HG02973 (cell line): Measurements from ENCODE around the gene URB1.
"Not testable (repeated sequence)": the region's sequence is repeated elsewhere in the genome, so short reads cannot be mapped to it uniquely, and the experiment has no call there.

Experiments used
- ATAC-seq: cut with Tn5 transposase; IDR thresholded peaks from one replicate; pipeline ENCODE4 v1.9.1; 2021; ENCODE audit warnings: moderate library complexity; ENCODE audit not compliant: unreplicated experiment

URB1 gene

DNA sequence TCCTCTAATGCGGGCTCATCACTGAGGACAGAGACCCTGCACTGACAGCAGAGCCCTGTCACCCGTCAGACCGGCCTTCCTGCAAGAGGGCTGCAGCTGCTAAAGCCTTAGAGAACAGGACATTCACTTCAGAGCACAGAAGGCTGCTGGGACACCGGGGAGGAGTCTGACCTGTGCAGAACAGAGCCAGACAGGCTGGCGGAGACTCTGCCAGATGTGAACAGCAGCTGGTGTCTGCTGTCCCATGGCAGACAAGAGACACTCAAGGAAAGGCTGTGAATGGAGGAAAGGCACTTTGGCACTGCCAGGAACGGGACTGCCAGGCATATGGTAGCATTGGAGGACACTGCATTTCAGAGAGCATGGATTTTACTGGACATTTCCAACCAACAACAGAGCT is 72.8 kb downstream of the URB1 start:
- no peak for ATAC-seq

DNA sequence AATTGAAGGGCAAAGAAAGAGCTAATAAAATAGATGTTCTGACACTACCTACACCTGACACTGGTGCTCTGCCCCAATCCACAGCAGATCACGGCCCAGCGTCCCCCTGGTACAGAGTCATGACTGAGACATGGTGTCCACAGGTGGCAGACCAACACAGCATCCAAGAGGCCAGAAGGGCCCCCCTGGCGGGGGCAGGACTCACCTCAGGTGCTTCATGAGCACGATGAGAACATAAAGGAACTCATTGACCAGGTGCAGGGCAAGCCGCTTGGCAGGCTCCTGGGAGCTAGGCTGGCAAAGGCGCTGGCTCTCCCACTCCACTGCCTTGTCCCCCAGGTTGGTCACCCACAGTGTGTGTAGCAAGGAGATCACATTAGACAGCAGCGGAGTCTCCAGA is 73.8 kb downstream of the URB1 start:
- no peak for ATAC-seq

DNA sequence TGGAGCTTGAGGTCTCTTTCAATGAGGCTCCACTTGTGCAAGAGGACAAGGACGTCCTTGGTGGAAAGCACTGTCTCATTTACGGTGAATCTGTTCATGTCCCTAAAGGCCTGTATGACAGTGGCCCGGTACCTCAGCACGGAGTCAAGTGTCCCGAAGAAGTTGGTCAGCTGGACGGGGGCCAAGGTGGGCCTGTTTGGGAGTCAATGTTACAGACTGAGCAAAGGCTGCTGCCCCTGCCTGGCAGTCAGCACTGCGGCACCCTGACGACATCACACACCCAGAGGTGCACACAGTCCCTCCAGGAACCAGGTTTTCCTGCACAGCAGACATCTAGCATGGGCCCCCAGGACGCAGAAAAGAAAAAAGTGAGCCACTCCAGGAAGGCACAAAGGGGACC is 75.1 kb downstream of the URB1 start:
- ATAC-seq = no peak

DNA sequence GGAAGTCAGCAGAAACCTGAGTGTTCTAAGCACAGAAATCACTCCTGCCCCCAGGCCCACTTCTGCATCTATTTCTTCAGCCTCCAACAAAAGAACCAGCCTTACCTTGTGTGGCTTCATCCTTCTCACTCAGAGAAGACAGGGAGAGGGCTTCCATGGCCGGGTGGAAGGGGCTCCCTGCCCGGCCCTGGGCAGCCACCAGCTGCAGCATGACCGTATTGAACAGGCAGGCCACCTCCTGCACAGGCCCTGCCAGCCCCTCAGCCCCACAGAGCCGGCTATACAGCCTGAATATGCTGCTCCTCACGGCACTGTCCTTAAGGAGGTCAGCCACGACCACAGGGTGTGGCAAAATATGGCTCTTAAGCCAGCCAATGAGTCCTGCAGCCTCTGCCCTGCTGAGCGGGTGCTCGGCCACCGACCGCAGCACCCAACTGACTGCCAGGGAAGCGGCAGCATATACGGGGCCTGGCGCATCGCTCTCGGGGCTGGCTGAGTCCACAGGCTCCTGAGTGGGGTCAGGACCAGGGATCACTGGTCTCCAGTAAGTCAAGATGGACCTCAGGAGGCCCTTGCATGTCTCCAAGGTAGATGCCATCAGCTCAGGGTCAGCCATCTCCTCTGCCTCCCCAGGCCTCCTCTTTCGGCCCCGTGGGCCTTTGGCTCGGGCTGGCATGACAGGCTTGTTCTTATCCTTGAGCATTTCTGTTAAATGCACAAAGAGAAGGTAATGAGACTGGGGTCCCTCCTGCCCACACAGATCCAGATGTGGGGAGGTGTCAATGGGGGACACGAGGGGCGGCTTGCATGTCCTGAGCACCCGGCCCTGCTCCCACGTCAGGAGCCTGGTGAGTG is 76.2 kb downstream of the URB1 start:
- no peak for ATAC-seq

DNA sequence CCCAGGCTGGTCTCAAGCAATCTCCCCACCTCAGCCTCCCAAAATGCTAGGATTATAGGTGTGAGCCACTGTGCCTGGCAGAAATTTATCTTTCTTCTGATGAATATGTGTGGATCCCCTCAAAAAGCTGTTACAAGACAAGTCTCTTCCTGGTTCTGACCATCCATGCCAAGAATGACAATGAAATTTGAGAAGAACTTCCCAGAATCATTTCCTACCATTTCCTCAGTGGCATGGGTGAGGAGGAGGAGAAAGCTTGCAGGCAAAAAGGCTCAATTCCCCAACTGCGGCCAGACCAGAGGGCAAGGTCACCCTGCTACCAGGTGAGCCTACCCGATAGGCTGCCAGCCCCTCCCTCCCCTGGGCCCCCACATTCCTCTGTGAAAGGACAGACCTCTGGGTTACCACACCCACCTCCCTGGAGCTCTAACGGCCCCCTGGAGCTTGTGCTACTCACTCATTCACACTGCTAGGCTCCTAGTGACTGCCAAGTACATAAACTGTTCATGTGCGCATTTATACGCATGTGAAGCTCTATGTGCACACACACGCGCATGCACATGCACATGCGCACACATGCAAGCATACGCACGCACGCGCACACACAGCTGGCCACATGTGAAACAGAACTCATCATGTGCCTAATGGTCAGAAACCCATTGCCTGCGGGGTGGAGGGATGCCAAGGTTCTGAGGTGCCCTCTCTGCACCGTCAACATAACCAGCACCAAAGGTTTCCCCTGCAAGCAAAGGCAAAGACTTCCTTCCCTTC is 77.1 kb downstream of the URB1 start:
- ATAC-seq = no peak

DNA sequence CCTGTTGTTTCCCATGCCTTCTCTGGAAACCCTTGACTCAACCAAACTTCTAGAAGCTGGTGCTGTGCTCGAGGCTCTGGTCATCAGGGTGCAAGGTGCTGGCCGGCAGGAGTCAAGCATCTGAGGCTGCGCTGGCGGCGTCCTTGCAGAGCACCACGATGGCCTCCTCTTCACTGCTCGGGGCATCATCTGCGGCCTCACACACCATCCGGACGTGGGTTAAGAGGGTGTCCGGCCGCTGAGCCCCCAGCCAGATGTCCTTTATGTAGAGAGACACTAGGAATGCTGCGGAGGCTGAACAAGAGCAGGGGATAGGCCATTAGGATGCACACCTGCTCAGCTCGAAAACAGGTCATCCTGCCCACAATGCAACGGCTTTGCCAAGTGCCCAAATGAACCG is 78.0 kb downstream of the URB1 start:
- ATAC-seq = no peak

DNA sequence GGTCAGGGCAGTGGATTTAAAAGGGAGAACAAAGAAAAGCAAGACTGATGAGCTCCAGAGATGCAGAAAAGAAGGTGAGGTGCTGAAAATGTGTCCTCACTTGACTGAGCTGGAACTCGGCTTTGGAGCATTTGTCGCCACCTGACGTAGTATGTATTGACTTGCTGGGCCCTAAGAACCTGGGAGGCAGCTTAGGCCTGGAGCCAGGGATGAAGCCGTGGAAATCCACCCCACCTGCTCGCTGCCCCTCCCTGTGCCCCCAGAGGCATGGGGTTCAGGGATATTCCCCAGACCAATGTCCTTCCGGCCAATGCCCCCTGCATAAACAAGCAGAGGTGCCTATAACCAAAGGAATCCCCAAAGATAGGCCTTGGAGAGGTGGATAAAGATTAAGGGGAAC is 79.8 kb downstream of the URB1 start:
- no peak for ATAC-seq

DNA sequence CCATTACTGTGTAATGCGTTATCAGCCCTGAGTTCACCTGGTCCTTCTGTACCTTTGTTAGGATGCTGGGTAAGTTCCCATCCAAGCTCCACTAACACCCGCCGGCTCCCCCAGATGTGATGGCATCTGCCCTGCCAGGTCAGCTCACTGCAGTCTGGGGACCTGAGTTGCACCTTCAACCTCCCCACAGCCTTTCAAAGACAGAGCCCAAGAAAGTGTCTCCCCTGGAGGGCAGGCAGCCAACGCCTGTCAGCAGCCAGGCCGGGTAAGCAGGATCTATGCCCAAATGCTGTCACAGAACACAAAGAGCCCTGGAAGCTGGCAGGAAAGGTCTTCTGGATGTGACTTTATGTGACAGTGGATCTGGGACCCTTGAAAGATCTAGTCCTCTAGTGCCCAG is 80.5 kb downstream of the URB1 start:
- no peak for ATAC-seq

DNA sequence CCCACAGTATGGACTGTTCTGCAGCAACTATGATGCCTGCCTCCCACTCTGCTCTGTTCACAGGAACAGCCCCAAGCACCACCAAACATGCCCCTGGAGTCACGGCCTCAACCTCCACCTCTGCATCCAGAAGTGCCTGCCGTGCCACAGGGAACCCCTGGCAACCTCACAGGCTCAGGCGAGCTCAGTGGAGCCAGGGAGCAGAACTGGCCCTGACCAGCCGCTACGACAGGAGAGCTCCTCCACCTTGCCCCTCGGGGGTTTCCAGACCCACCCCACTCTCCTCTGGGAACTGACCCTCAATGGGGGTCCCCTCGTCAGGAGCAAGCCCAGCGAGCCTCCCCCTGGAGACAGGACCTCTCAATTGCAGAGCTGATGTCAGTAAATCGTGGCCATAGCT is 81.2 kb downstream of the URB1 start:
- no peak for ATAC-seq

DNA sequence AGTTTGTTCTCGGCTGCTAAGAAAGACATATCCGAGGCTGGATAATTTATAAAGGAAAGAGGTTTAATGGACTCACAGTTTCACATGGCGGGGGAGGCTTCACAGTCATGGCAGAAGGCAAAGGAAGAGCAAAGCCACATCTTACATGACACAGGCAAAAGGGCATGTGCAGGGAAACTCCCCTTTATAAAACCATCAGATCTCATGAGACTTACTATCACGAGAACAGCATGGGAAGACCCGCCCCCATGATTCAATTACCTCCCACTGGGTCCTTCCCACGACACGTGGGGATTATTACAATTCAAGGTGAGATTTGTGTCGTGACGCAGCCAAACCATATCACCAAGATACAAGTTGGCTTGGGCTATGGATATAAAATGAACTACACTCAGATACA is 81.8 kb downstream of the URB1 start:
- not testable (repeated sequence) for ATAC-seq

DNA sequence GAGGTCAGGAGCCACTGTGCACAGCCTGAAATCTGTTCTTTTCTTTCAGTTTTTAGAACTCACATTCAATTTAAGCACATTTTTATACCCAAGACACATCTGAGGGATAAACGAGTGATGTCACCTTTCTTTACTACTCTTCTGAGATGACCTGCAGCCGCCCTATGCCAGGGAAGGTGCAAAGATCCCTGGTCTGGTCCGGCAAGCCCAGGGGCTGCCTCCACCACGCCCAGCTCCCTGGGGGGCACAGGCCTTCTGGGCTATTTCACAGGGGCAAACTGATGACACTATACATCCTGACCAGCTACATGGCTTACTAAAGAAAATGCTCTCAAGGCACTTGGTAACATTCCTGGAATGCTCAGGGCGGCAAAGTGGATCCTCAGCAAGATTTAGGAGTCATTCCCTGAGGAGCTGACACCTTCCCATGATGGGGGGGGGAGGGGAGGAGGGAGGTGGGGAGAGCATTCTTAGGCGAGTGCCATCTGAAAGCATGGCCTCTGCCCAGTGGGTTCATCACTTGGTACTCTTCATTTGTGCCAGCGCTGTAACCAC is 82.8 kb downstream of the URB1 start:
- no peak for ATAC-seq

DNA sequence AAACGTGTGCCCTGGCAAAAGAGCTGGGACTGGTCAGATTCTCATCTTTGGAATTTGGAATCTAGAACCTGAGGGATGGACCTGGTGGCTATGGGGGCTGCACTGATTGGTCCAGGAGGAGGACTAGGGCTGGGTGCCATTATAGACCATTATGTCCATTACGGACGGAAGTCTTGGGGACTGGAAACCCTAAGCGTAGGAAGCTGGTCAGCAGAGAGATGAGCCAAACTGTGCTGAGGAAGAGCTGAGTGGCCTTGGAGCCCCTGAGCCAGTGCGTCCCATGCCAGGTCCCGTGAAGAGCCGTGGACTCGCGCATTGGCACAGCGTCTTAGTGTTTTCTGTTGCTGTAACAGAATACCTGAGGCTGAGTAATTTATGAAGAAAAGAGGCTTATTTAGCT is 84.1 kb downstream of the URB1 start:
- no peak for ATAC-seq

DNA sequence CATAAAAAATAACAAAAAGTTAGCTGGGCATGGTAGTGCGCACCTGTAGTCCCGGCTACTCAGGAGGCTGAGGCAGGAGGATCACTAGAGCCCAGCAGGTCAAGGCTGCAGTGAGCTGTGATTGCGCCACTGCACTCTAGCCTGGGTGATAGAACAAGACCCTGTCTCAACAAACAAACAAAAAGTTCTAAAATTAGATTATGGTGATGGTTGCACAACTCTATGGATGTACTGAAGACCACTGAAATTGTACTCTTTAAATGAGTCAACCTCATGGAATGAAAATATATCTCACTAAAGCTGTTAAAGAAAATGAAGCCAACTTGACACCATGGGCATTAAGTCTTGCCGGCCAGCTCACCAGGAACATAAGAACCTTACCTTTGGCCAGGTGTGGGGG is 85.1 kb downstream of the URB1 start:
- ATAC-seq = no peak

DNA sequence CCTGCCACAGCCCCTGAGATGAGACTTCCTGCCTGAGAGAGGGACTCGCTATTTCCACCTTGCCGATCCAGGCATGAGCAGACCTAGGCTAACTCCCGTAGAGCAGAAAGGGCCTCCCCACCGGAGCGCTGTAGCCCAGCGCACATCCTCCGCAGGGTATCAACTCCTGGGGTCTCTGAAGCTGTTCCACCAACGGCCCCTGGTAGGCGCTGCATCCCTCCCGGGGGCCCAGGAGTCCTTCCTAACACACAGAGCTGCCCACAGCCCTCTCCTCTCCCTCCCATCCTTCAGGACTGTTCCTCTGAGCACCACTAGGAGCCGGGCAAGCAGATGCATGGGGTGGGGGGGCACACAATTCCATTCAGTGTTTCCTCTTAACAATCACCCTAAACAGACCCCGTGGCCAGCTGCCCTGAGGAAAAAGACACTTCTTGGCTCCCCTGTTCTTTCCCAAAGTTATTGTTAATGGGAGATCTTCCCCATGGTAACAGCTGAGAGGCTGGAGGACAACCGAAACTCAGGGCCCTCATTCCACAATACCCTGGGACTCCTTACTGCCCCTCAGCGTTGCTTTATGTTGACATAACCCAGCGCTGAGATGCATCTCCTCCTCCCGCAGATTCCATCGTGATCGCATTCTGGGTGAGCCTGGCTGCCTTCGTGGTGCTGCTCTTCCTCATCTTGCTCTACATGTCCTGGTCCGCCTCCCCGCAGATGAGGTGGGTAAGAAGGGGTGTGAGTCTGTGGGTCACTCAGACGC is 86.6 kb downstream of the URB1 start:
- ATAC-seq = no peak

DNA sequence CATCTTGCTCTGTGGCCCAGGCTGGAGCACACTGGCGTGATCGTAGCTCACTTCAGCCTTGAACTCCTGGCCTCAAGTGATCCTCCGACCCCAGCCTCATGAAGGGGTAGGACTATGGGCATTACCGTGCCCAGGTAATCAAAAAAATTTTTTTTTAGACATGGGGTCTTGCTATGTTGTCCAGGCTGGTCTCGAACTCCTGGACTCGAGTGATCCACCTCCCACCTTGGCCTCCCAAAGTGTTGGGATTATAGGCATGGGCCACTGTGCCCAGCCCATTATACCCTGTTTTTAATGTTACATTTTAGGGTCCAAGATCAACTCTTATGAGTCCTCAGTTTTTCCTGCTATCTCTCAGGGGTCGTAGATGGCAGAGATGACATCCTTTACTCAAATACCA is 87.8 kb downstream of the URB1 start:
- no peak for ATAC-seq

DNA sequence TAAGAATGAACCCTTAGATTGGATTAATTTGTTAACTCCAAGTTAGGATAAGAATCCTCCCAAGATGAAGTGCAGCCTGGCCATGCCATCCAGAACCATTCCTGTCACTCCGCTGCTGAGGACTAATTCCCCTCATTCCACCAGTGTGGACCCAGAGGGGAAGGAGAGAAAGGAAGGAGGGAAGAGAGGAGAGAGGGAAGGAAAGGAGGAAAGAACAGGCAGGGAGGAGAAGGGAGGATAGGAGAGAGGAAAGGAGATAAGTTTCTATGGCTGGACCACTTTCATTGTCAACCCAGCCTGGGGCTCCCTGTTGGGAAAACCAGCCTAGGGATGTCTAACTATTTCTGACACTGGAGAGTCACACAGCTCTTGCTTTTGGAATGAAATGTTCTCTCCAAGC is 89.4 kb downstream of the URB1 start:
- no peak for ATAC-seq

DNA sequence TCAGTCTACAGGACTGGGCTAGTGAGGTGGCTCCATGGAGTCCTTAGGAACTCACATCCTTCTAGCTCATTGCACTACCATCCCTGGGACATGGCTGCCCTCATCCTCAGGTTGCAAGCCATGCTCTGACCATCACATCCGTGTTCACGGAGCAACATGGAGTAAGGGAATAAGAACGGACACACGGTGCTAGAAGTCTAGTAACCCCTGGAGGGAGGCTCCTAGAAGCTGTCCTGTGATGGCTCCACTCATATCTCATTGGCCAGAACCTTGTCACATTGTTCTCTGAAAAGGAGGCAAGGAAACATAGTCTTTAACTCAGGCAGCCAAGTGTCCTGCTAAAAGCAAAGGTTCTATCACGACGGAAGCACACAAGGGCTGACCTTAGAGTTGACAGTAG is 90.3 kb downstream of the URB1 start:
- no peak for ATAC-seq

DNA sequence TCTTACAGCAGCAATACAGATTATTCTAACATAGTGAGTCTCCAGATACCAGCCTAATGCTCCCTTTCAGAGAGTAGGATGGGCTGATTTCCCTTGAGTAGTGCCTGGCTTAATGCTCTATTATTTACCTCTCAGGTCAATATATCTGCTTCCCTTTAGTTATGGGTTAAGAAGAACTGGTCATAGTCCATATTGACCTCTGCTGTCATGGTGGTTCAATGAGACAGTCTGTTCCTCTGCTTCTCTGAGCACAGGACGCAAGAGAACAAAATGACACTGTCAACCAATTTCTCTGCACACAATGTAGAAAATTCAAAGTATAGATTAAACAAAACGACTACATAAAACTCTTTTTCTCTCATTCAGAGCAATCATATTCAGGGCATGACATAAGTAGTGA is 91.2 kb downstream of the URB1 start:
- no peak for ATAC-seq

DNA sequence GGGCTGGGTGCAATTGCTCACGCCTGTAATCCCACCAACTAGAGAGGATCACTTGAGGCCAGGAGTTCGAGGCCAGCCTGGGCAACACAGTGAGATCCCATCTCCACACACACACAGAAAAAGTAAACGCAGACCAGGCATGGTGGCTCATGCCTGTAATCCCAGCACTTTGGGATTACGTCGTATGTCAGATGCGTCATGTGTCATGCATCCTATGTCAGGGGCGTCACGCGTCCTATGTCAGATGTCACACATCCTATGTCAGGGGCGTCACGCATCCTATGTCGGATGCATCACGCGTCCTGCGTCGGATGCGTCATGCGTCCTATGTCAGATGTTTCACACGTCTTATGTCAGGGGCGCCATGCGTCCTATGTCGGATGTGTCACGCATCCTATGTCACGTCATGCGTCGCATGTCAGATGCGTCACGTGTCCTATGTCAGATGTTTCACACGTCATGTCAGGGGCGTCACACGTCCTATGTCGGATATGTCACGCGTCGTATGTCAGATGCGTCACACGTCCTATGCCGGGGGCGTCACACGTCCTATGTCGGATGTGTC is 92.6 kb downstream of the URB1 start:
- ATAC-seq = no peak

DNA sequence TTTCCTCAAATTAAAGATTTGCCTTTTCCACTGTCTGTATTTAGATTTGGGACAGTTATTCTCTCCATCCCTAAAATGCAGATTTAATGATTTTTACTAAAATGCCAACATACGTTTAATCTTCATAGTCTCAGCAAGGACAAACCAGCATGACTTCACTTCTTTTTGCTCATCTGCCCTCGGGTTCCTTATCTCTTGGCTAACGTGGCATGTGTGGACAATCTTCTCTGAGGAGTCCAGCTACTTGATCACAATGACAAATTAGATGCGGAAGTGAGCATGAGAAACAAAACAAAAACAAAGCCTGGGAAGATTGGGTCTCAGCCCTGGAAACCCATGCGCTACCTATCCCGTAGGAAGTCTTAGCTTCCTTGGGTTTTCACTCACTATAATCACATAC is 93.1 kb downstream of the URB1 start:
- no peak for ATAC-seq

DNA sequence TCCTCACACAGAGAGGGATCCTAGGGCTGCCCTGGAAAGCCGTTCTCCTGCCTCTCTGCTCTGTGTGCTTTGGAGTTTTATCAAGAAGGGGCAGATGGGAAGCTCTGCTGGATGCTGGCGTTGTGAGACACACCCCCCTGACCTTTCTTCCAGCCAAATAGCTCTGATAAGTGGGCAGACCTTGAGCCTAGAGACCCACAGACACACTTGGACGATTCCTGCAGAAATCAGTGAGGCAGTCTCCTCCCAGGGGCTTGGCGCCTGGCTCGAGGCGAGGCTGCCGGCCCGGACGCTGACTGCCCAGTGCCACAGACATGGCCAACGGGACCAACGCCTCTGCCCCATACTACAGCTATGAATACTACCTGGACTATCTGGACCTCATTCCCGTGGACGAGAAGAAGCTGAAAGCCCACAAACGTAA is 94.1 kb downstream of the URB1 start, which contains the start of gene MRAP:
TSS of gene MRAP (plus strand) at position 198 of the 424 bp plus-strand sequence. CDS start at position 315, 117 bp downstream.
- no peak for ATAC-seq
